HG03103 (cell line): ENCODE measurements around the gene GALT.
A peak's percentile ranks its signal among the peaks of the same experiment; 100 is the strongest.

Experiments
- ATAC-seq: cut with Tn5 transposase; IDR thresholded peaks from one replicate; pipeline ENCODE4 v1.9.1; 2021; ENCODE audit warnings: low read depth; ENCODE audit not compliant: unreplicated experiment

GALT gene

DNA sequence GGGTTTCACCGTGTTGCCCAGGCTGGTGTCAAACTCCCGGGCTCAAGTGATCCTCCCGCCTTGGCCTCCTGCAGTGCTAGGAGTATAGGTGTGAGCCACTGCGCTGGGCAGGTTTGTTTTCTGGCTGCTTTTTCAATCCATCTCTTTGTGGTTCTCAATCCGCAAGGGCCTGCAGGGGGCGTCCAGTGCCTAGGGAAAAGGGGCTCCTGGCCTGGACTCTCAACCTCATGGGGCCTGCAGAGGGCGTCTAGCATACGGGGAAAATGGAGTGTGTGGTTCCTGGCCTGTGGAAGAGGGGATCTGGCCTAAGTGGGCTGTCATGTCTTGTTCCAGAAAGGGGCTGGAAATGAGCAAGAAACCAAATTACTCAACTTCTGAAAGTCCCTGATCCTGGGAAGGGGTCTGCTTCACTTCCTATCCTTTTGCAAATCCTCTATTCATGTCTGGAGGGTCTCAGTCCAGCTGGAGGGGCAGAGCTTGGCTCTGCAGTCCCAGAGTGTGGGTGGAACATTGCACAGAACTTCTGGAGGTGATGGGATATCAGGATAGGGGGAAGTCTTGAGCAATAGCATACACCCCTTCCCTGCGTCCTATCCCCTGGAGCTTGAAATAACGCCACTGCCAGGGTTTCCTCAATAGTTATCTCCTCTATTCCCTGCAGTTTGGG, 28.7 kb downstream of the GALT start:
- ATAC-seq: peak; percentile 52

DNA sequence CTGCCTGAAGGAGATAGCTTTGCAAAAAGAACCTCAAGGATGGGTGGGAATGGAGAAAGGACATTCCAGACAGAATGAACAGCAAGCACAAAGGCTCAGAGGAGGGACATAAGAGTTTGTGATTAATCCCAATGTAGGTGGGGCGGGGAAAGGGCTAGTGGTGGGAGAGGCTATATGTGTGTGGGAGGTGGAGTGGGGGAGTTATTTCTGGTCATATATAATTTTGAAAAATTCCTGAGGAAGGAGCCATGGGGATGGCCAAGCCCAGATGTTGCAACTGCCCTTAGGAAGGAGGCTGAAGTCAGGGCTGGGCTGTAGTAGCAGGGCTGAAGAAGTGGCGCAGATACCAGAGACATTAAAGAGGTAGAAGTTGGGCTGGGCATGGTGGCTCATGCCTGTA, 29.4 kb downstream of the GALT start:
- no peak for ATAC-seq

DNA sequence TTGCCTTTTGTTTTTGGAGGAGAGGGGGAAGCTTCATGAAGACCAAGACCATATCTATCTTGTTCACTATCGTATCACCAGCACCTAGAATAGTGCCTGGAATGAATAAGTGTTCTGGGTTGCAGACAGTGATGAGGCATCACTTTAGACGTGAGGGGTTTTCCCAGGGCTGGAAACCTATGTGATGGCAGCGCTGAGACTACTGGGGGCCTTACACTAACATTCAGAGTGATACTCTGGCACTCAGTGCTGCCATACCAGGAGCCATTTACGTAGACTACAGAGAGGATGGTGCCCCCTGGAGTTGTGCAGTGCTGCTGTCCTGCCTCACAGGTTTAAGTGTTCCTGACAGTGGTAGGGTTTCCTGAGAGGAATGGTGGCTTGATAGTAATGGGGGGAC, 37.7 kb downstream of the GALT start:
- no peak for ATAC-seq

DNA sequence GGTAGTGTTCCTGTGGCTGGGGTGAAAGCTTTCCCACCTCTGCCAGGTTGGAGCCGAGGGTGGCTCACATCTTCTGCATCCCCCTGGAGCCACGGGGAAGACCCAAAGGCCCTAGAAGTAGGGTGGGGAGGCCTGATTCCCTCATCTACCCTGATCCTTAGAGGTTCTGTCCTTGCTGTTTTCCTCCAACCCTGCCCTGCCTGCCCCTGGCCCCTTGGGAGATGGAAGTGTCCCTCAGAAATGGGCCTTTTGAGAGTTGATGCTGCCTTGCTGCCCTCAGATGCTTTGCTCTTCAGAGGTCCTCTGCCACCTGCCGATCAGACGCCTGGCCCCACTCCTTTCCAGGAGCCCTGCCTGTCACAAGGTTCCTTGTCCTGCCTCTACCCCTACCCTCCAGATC, 38.3 kb downstream of the GALT start:
- no peak for ATAC-seq

DNA sequence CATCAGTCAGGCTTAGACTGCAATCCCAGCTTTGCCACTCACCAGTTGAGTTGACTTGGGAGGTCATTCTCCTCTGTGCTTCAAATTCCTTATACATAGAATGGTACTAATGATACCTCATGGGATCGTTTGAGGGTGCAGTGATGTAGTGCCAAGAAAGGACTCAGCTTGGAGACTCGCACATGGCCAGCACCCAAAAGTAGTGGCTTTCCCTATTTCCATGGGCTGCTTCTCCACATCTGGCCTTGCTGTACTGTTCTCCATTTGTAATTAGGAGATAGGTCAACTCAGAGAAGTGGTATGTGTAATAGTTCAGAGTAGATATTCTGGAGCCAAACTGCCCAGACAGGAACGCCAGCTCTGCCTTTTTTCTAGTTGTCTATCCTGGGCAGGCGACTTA, 39.1 kb downstream of the GALT start:
- no peak for ATAC-seq

DNA sequence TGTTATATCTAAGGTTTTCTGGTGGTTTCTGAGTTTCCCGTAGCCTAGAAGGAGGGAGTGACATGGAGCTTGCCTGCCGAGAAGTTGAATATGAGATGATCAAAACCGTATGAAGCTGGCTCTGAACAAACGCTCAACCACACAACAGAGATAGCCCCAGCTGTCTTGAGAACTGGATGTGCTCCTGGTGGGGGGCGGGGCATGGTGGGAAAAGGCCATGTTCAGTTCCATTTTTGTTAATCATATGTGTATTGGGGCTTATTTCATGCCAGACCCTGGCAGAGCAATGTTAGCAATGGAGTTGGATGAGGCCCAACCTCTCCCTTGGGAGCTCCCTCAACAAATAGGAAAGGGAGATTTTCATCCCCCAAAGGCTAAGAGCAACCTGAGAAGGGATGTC, 39.8 kb downstream of the GALT start:
- ATAC-seq: no peak

DNA sequence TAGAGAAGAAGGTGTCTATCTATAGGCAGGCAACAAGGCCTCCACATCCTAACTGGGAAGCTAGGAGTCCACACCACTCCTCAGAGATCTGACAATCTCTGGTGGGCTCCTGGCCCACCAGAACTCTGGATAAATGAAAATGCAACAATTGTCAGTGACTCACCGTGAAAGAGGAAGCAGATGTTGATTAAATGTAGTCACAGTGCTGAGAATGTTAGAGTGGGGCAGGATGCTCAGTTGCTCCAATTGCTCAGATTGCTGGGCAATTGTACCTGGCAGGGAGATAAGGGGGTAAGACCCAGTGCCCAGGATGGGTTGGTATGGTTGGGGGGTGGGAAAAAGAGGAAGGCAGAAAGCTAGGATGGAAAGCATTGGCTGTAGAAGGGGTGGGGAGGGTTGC, 40.3 kb downstream of the GALT start:
- ATAC-seq: no peak

DNA sequence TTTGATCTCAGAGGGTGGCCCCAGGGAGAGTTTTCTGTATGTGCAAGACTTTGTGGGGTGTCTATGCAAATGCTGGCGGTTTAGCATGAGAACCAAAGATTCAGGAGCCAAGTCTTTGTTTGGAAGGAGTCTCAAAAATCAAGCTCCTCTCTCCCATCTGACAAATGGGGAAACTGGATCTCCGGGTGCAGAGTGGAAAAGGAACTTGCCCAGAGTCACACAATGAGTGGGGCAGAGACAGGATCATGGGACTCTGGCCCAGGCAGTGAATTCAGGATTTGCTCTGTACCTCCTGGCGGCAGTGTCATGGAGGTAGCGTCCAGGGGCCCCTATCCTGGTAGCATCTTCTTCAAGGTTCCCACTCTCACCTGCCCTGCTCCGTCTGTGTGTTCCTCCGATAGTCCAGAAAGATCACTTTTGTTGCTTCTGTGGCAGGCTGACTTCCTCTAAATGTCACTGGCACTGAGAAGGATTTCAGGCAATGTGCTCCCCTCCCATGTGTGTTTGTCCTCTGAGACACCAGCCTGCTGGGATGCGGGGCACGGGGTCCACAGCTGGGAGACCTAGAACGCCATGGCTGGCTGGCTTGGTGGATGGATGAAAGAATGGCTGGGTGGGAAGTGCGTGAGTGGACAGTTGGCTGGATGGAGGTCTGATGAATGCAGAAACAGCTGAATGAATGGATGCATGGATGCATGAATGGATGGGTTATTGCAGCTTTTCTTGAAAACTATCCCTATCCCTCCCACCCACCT, 41.0 kb downstream of the GALT start:
- no peak for ATAC-seq

DNA sequence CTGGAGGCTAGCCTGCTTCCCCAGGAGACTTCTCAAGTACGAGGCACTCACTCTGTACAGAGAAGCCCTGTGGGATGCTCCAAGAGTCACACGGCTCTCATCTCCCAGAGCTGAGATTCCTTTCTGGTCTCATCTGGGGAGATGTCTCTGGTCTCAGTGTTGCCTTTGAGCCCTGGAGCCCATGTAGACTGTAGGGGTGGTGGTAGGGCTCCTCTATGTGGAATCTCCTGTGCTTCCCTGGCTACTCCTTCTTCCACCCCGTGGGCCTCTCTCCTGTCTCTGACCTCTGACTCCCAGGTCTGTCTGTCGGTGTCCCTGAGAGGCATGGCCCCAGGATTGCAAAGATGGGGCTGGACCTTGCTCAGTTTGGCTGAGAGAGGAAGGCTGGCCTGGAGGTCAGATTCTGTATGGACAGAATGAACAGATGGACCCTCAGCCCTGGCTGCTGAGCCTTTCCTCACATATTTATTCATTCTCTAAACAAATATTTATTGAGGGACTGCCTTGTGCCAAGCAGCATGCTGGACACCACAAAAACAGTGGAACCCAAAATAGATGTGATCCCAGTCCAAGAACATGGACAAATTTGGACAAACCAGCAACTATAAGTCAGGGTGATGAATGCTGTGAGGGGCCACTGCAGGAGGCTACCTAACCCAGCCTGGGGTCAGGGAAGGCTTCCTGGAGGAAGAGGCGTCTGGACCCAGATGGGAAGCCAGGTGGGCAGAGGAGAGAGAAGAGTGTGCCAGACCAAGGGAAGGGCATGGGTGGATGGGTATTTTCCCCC, 42.0 kb downstream of the GALT start:
- ATAC-seq: no peak

DNA sequence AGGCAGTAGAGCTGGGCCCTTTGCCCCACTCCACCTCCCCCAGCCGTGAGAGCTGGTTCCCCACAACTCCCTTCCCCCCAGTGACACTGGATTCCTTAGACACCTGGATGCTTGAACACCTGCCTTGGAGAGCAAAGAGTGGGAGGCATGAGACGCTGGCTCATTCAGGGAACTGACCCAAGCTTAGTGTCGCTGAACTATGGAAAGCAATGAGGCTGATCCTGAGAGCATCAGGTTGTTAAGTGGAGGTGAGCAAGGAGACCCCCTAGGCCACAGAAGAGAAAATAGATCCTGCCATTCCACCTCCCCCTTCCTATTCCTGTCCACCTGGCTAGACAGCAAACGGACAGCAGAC, 42.6 kb downstream of the GALT start:
- no peak for ATAC-seq

DNA sequence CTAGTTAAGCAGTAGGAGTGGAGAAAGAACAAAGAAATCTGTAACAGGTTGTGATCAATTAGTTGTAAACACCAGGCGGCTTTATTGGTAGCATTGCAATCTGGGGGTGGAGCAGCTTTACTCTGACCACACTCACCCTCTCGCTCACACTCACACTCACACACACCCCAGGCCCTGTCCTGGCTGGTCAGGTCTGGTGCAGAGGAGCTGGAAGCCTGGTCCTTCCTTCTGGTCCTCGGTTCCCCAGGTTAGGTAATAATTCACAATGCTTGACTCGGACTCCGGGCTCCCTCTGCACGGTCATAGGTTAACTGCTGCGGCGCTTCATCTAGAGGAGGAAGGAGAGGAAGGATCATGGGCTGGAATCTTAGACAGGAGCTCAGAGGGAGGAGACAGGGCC, 43.0 kb downstream of the GALT start:
- ATAC-seq: no peak

DNA sequence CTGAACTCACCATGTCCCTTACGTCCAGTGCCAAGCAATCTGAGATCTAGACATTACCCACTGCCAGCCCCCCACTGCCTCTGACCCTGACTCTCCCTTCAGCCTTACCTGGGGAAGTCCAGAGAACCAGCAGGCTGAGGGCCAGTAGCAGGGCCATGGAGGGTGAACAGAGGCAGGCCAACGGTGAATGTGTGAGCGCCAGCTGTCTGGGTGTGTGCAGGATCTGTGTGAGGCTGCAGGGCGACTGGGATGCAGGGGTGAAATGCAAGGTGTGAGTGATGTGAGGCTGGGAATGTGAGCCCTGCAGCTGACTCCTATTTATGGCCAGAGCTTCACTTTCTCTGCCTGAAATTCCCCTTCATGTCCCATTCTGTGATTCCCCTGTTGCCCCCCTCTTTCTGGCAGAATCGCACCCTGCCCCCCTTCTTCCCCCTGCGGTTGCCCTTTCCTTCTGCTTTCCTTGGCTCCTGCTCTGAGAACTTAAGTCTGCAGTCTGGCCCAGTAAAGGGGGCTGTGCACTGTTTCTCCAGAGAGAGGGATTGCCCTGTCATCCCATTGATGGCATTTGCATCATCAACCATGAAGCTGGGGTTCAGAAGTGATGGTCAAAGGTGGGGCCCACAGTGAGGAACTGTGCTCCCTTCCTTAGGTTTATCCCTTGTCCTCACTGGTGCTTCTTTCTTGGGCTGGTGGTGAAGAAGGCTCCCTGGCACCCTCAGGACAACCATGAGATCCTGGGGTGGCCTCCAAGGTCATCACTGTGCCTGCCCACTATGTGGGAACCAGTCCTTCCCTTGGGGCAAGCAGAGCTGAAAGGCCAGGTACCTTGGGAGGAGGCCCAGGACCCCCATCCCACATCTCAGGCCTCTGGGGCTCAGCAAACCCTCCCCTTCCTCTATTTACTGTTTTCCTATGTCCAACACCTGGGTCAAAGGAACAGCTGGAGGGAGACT, 44.8 kb downstream of the GALT start, which contains the start of gene CCL19:
Gene CCL19 (minus strand): TSS at position 294 of the 953 bp plus-strand sequence. CDS start 137 bp downstream, at position 157.
- ATAC-seq: no peak

DNA sequence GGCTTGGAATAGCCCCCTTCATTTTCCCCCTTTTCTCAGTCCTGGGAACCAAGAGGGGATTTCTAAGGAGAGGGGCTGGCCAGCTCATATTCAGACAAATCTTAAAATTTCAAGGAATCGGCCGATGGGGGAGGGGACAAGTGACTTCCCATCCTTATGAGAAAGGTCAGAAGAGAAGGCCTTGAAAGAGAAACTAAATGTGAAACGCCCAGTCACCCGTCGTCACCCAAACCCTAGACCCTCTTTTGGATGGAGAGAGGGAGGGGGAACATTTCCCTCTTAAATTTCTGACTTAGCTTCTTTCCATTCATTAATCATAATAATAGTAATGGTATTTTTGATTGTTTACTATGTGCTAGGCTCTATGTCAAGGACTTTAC, 45.5 kb downstream of the GALT start:
- no peak for ATAC-seq

DNA sequence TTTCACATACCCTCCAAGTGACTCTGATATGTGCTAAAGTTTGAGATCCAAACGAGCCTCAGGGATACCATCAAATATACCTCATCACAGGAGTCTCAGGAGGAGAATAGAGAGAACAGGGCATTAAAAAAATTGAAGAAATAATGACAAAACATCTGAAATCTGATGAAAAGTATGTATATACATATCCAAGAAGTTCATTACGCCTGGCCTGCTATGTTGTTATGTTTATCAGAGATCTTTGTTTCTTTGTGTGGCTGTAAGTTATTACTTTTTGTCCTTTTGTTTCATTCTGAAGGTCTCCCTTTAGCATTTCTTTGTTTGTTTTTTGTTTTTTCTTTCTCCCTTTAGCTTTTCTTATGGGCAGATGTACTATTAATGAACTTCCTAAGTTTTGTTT, 47.1 kb downstream of the GALT start:
- no peak for ATAC-seq

DNA sequence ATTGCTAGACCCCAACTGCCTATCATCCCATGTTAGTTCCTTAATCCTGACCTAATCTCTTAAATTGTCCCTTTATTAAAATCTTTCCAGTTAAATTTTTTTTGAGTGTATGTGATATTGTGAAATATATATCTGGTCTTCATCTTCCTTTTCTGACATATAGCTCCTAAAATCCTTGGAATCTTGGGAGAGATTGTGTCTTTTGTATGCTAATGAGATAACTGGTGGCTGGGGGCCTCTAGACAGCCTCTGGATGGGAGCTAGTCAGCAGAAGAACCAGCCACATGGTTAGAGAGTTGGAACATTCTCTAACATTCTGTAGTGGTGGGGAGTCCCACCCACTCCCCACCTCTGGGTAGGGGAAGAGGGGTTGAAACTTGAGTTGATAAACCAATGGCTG, 48.3 kb downstream of the GALT start:
- ATAC-seq: no peak
